NCI-H510A (cell line): Measurements from ENCODE around the gene AQP4.

Source experiments
- DNase-seq: peaks from one replicate; lab custom pipeline; 2025; lab: John Stamatoyannopoulos, UW

AQP4 gene

DNA sequence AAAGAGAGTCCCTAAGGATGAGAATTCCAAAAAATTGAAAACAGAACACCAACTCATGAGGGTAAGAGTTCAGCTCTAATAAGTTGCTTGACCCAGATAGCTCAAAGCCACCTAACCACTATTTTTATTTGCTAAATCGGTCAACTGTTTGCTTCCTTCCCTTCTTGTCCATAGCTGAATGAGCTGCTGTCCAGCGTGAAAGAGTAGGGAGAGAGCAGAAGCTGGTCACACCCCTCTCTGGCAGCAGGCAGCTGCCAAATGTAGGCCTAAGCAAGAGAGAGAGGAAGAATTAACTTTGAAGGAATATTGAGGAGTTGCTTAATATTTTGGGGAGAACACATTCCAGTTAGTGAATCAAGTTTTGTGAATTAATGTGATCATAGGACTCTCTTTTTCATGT, 25.9 kb downstream of the AQP4 start:
- no peak for DNase-seq

DNA sequence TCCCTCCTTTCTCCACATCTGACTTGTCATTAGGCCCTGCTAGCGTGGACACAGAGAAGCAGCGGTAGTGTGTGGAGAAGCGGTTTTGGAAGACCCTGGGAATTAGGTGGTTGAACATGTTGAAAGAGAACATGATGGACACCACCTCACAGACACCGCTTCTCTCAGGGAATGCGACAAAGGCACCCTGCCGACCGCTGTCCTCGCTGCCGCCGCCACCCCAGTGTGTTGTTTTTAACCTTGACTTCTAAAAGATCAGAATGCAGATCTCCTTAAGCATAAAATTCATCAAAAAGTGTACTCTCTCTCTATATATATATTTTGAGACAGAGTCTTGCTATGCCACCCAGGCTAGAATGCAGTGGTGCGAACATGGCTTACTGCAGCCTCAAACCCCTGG, 33.2 kb downstream of the AQP4 start:
- DNase-seq, result no peak

DNA sequence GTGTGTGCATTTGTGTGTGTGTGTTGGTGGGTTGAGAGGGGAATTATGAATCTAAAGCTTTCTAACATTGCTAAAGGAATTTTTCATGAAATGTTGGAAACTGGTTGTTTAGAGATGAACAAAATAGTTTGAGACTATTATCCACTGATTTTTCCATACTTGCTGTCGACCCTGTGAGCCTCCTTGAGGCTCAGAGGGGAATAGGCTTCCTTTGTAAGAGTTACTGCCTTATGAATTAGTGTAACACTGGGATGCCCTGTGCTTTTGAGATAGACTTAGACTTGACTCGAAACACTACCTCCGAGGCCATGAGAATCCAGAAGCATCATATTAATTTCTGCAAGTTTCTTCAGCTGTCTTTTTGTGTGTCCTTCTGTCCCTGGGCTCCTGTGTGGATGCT, 37.9 kb downstream of the AQP4 start:
- DNase-seq, result no peak

DNA sequence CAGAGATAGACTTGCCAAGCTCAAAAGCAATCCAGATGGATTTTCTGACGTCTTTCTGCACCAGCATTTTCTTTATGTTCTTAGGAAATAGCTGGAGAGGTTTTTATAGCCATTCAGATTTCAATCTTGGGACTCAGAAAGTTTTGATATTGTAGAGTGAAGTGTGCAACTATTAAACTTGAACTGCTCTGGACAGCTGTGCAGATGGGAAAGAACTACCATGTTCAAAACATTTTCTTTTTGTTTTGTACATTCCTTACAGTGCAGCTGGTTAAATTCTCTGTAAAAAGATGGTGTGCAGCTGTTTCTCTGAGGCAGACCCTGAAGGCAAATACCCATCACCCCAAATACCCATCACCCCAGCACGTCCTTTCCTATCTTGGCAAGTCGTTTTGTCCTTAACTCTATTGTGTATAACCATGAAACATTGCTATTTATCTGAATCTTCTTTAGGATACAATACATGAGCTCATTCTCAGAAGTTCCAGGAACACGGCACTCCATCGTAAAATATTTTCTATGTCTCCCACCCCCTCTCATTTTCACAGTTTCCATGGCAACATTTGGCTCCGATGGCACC, 38.8 kb downstream of the AQP4 start:
- DNase-seq, result no peak

DNA sequence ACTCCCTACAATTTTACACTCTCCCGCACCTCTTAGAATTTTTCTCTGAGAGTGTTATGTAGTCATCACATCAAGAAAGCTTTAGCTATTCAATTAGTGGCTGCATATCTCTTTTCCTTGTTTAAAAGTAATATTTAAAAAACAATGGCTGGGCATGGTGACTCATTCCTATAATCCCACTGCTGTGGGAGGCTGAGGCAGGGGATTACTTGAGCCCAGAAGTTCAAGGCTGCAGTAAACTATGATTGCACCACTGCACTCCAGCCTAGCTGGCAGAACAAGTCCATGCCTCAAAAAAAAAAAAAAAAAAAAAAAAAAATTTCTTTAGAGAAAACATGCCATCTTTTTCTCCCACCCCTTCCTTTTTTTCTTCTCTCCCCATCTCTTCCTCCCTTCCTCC, 44.3 kb downstream of the AQP4 start:
- DNase-seq, result no peak

DNA sequence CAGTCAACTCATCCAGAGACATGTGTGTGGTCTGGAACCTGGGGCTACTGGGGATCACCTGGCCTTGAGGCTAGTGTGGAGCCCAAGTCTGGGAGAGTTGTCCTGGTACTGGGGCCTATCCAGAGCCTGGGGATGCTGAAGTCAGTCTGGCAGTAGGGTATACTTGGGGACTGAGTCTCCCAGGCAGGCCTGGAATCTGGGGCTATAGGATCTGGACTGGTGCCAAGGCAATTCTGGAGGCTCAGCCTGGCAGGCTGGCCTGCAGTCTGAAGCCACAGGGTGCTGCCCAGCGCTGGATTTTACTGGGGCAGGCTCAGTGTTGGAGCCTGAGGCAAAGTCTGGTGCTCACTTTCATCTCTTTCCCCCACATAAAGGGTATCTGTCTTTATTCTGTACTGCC, 46.5 kb downstream of the AQP4 start:
- no peak for DNase-seq

DNA sequence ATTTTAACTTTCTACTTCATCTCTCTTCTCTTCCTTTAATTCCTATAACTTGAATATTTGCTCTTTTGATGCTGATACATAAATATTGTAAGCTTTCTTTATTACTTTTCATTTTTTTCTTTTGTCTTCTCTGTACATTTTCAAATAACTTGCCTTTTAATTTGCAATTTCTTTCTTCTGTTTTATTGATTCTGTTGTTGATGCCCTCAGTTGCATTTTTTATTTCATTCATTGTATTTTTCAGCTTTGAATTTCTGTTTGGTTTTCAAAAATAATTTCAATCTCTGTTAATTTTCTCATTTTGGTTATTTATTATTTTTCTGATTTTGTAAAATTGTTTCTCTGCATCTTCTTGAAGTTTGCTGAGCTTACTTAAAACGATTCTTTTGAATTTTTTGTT, 47.0 kb downstream of the AQP4 start:
- no peak for DNase-seq

DNA sequence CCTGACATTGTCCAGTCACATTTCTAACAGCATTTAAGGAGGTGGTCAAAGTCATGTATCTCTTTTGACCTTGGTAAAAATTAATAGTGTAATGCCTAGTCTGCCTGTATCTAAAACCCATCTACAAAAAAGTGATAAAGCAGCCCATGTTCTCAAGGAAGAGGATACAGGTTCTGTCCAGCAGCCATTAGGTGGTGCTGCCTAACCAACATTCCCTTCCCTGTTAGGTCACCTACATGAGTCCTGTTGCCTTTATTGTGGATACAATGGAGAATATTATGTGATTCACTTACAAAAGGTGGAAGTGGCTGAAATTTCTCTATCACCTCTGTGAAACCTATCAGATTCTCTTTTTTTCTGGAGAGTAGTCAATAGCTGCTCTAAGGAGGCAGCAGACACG, 52.5 kb downstream of the AQP4 start:
- DNase-seq, result no peak

DNA sequence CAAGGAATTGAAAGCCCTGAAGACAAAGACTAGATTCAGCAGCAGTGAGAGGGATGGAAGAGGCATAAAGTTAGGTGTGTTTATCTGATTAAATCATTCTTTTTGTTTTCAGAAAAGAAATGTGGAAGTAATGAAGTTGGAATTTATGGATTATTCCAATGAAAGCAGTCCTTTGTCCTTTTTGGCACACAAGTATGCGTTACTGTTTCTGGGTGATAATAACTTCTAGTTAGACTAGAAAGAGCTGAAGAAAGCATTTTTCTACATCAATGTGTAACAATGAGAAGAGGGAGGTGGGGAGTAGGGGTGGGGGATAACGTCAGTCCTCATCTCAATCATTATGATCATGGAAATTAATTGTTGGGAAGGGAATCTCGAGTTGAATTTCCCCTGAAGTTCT, 53.0 kb downstream of the AQP4 start:
- DNase-seq, result no peak

DNA sequence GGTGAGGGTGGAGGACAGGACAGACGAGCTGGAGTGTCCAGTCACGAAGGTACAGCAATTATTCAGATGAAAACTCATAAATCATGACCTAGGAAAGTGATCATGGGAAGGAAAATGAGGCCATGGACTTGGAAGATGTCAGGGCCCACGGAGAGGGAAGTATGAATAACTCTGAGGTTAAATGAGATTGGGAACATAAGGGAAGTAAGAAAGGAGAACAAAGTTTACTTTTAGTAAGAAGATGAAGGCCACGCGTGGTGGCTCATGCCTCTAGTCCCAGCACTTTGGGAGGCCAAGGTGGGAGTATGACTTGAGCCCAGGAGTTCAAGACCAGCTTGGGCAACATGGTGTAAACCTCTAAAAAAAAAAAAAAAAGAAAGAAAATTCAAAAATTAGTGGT, 56.2 kb downstream of the AQP4 start:
- no peak for DNase-seq

DNA sequence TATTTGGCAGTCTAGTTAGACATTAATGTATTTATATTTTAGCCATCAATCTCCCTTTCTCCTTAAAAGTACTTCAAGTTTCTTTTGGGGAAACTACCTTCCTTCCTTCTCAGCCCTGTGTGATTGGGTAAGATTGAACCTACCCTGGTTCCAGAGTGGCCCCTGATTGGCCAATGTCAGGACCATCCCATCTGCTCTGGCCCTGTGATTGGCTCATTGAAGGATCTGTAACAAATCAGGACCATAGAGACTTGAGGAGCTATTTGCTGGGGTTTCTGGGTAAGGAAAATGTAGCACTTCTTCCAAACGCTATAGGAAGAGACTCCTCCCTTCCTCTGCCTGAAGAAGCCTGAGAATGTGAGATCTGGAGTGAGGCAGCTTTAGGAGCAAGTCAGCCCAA, 59.3 kb downstream of the AQP4 start:
- no peak for DNase-seq

DNA sequence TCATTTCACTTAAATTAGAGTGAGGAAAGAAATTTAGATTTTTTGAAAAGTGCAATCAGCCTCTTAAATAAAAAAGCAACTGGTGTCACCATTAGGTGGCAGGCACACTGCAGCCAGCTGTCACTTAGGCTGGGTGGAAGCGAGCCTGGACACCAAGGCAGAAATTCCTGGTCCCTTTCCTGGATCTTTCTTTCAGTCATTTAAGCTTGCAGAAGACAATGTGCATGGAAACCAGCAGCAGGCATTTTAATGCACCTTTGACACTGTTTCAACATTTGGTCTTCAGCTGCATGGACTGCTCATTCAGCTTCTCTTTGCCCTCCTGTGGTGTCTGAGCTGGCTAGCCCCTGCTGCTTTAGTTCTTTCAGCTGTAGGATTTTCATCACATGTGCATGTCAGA, 61.0 kb downstream of the AQP4 start:
- no peak for DNase-seq

DNA sequence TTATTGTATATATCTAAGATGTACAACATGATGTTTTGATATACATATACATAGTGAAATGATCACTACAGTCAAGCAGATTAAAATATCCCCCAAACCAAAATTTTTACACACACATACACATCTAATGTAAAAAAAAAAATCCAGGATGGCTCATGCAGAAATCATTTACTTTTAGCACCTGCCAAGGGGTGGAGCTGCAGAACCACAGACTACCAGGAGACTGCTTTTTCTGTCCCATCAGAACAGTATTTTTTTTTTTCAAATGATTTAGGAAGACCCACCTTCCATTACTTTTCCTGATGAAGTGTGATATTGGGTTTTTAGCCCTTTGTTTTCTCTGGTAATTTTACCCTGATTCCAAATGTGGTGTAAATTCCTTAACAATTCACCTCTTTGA, 61.9 kb downstream of the AQP4 start:
- no peak for DNase-seq

DNA sequence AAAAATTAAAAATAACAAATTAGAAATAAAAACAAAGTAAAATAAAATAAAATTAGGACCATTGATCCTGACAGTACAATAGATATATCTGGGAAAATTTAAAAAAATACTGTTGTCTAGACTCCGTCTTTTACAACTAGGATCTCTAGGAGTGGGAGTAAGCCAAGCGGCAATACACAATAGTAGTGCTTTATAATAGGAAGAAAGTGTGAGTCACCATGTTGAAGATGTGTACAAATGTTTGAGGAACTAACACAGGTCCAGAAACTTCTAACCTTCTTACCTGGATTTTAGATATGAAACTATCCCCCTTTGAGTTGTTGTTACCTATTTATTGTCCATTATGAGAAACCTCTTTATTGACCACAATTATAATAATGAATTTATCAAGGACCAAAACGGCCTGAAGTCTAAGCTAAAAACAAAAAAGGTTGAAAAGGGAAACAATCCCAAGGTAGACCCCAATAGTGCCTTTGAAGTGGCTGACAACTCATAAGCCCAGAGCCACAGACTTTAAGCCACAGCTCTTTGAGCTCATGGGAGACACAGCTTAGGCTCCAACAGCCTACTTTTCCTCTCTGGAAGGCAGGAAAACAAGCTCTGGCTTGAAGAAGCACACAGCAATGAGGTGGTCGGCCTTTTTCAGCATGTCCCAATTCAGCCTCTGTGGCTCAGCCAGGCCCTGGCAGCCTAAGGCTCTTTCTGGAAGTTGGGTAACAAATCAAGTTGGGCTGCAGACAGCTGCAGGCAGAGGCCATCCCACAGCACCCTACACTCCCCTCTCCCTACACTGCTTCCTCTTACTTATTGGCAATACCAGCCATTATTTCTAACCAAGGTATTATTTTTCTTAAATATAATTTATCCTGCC, 62.9 kb downstream of the AQP4 start:
- DNase-seq, result no peak
